H9 (cell line): ENCODE results near the gene ADARB2. TPM values are rescaled to one million over a fixed set of nuclear protein-coding genes. Genes with fewer than 3 reads are reported as not detected.

Source experiments
- DNase-seq: peaks from one replicate; pipeline ENCODE4 v3.0.0-alpha.2; 2017
- H2AFZ ChIP-seq: one replicate; pipeline ENCODE4 v1.6.1; 2013; ENCODE audit warnings: mild to moderate bottlenecking, low read length, control low read depth, moderate library complexity
- H2AK5ac ChIP-seq: 2 replicates; pipeline ENCODE4 v1.6.1; 2013; ENCODE audit warnings: low read length, control low read depth, mixed read lengths; ENCODE audit not compliant: insufficient read length
- H2BK120ac ChIP-seq: one replicate; pipeline ENCODE4 v1.6.1; 2013; ENCODE audit warnings: low read depth, mild to moderate bottlenecking, low read length, control low read depth, inconsistent platforms; ENCODE audit not compliant: poor library complexity, severe bottlenecking
- H2BK12ac ChIP-seq: 2 replicates; pipeline ENCODE4 v1.6.1; 2013; ENCODE audit warnings: low read length, control low read depth, mixed read lengths, low read depth; ENCODE audit not compliant: insufficient read length
- H2BK15ac ChIP-seq: 2 replicates; pipeline ENCODE4 v1.6.1; 2013; ENCODE audit warnings: low read depth, low read length, control low read depth
- H2BK20ac ChIP-seq: one replicate; pipeline ENCODE4 v1.6.1; 2013; ENCODE audit warnings: low read depth, mild to moderate bottlenecking, low read length, control low read depth, inconsistent platforms; ENCODE audit not compliant: poor library complexity, severe bottlenecking
- H2BK5ac ChIP-seq: 2 replicates; pipeline ENCODE4 v1.6.1; 2013; ENCODE audit warnings: low read length, control low read depth, mixed read lengths; ENCODE audit not compliant: insufficient read length
- H3K14ac ChIP-seq: 2 replicates; pipeline ENCODE4 v1.6.1; 2013; ENCODE audit warnings: low read length, control low read depth; ENCODE audit not compliant: insufficient read depth
- H3K18ac ChIP-seq: 2 replicates; pipeline ENCODE4 v1.6.1; 2013; ENCODE audit warnings: low read depth, mild to moderate bottlenecking, mixed read lengths, low read length, control low read depth; ENCODE audit not compliant: insufficient read length
- H3K23ac ChIP-seq: 2 replicates; pipeline ENCODE4 v1.6.1; 2013; ENCODE audit warnings: low read length, control low read depth, mixed read lengths, low read depth; ENCODE audit not compliant: insufficient read length
- H3K23me2 ChIP-seq: 2 replicates; pipeline ENCODE4 v1.6.1; 2013; ENCODE audit warnings: low read depth, mild to moderate bottlenecking, mixed read lengths, low read length, control low read depth; ENCODE audit not compliant: insufficient read length, poor library complexity, severe bottlenecking
- H3K27ac ChIP-seq: 2 replicates; pipeline ENCODE4 v1.5.1; 2013; ENCODE audit warnings: low read length, control low read depth, mixed read lengths, low read depth; ENCODE audit not compliant: insufficient read length
- H3K27me3 ChIP-seq: 2 replicates; pipeline ENCODE4 v1.6.1; 2013; ENCODE audit warnings: low read length, control low read depth, inconsistent platforms; ENCODE audit not compliant: insufficient read depth
- H3K4ac ChIP-seq: 2 replicates; pipeline ENCODE4 v1.6.1; 2013; ENCODE audit warnings: low read depth, mild to moderate bottlenecking, control low read depth, inconsistent platforms, low read length, moderate library complexity
- H3K4me1 ChIP-seq: 2 replicates; pipeline ENCODE4 v1.6.1; 2013; ENCODE audit warnings: low read length, control low read depth, inconsistent platforms; ENCODE audit not compliant: insufficient read depth
- H3K4me2 ChIP-seq: 2 replicates; pipeline ENCODE4 v1.6.1; 2013; ENCODE audit warnings: low read length, control low read depth, mixed read lengths; ENCODE audit not compliant: insufficient read length, insufficient read depth
- H3K56ac ChIP-seq: 2 replicates; pipeline ENCODE4 v1.6.1; 2013; ENCODE audit warnings: low read depth, mild to moderate bottlenecking, mixed read lengths, low read length, control low read depth; ENCODE audit not compliant: insufficient read length
- H3K79me1 ChIP-seq: 2 replicates; pipeline ENCODE4 v1.6.1; 2013; ENCODE audit warnings: low read depth, mild to moderate bottlenecking, moderate library complexity, low read length, control low read depth, inconsistent platforms; ENCODE audit not compliant: insufficient read depth, poor library complexity, severe bottlenecking
- H3K79me2 ChIP-seq: 2 replicates; pipeline ENCODE4 v1.6.1; 2013; ENCODE audit warnings: low read length, control low read depth, inconsistent platforms; ENCODE audit not compliant: insufficient read depth
- H3K9ac ChIP-seq: 2 replicates; pipeline ENCODE4 v1.6.1; 2013; ENCODE audit warnings: low read length, control low read depth, mixed read lengths; ENCODE audit not compliant: insufficient read length; ENCODE audit errors: extremely low read depth
- H3K9me3 ChIP-seq: one replicate; pipeline ENCODE4 v1.6.1; 2013; ENCODE audit warnings: low read depth, low read length, inconsistent platforms; ENCODE audit not compliant: control insufficient read depth
- H3T11ph ChIP-seq: one replicate; pipeline ENCODE4 v1.6.1; 2013; ENCODE audit warnings: mild to moderate bottlenecking, low read length, control low read depth, inconsistent platforms
- H4K20me1 ChIP-seq: one replicate; pipeline ENCODE4 v1.6.1; 2013; ENCODE audit not compliant: control insufficient read depth, insufficient read length, insufficient read depth
- H4K5ac ChIP-seq: 2 replicates; pipeline ENCODE4 v1.6.1; 2013; ENCODE audit warnings: low read depth, mild to moderate bottlenecking, mixed read lengths, low read length, control low read depth; ENCODE audit not compliant: insufficient read length
- H4K8ac ChIP-seq: replicated peaks from 2 replicates; pipeline ENCODE4 v1.6.1; 2013; ENCODE audit warnings: low read length, control low read depth, mixed read lengths, low read depth; ENCODE audit not compliant: insufficient read length
- H4K91ac ChIP-seq: 2 replicates; pipeline ENCODE4 v1.6.1; 2013; ENCODE audit warnings: low read depth, mild to moderate bottlenecking, moderate library complexity, mixed read lengths, low read length, control low read depth; ENCODE audit not compliant: insufficient read length
- H3K27ac Mint-ChIP-seq, 3 experiments: 2 replicates in 2 of 3; 3 replicates in 1 of 3; pipeline ENCODE4 v1.8.0; 2020 to 2021; ENCODE audit warnings: mixed read lengths in 3 of 3, mild to moderate bottlenecking in 1 of 3, moderate library complexity in 1 of 3
- H3K27me3 Mint-ChIP-seq: 2 replicates; pipeline ENCODE4 v1.8.0; 2021; ENCODE audit warnings: low read depth, mild to moderate bottlenecking, moderate library complexity, mixed read lengths
- H3K36me3 Mint-ChIP-seq, 3 experiments: 2 replicates in 2 of 3; 3 replicates in 1 of 3; pipeline ENCODE4 v1.8.0; 2020 to 2021; ENCODE audit warnings: low read depth in 3 of 3, mixed read lengths in 3 of 3; ENCODE audit not compliant: insufficient read depth in 1 of 3
- H3K4me1 Mint-ChIP-seq, 2 experiments: 2 replicates each; pipeline ENCODE4 v1.8.0; 2020; ENCODE audit warnings: mixed read lengths in 2 of 2
- H3K4me3 Mint-ChIP-seq, 2 experiments: 2 replicates in 1 of 2; 3 replicates in 1 of 2; pipeline ENCODE4 v1.8.0; 2020 to 2021; ENCODE audit warnings: mild to moderate bottlenecking in 2 of 2, mixed read lengths in 2 of 2, moderate library complexity in 1 of 2
- H3K9me3 Mint-ChIP-seq, 2 experiments: 2 replicates in 1 of 2; 3 replicates in 1 of 2; pipeline ENCODE4 v1.8.0; 2020; ENCODE audit warnings: mild to moderate bottlenecking in 2 of 2, mixed read lengths in 2 of 2, moderate library complexity in 1 of 2
- CTCF ChIP-seq: fragments of 200-600 bp; sonication (generic); conservative IDR thresholded peaks from 3 replicates; pipeline ENCODE4 v1.8.0; 2021; ENCODE audit warnings: antibody characterized with exemption, mild to moderate bottlenecking
- WGBS: extraction: QIAGEN DNeasy Blood & Tissue Kit; methylation state at CpG from one replicate; pipeline ENCODE4 v1.1.7; 2013; ENCODE audit warnings: missing lambda C conversion rate, low lambda C conversion rate, mixed read lengths; ENCODE audit not compliant: insufficient read length; ENCODE audit errors: extremely low coverage; 5-methylcytosine and 5-hydroxymethylcytosine counted together
- total RNA-seq: library from RNA; stranded (reverse); gene quantifications from 2 replicates; pipeline ENCODE4 v1.2.1, GENCODE V29; 2021

Gene ADARB2
- total RNA-seq, 1 experiment from 2014 or later = 0.87 TPM

- Histone ChIP-seq H3K14ac (no peak overlapping the region), H2BK20ac (no peak overlapping the region), H3K4ac (no peak overlapping the region), H3K79me2 (no peaks in the 10 kb centered on the region), H2BK15ac (no peak overlapping the region), H3K23ac (no peak overlapping the region), H2BK5ac (no peak overlapping the region), H4K8ac (no peak overlapping the region), H2AFZ (no peak overlapping the region), H3K9me3 (no peaks in the 10 kb centered on the region), H3K27ac (no peak overlapping the region), H3K9ac (no peak overlapping the region), H3K4me1 (no peaks in the 10 kb centered on the region), H2AK5ac (no peak overlapping the region), H4K20me1 (no peaks in the 10 kb centered on the region), H3K18ac (no peak overlapping the region), H3T11ph (no peak overlapping the region), H3K23me2 (no peaks in the 10 kb centered on the region), H2BK120ac (no peak overlapping the region), H2BK12ac (no peak overlapping the region), H3K56ac (no peak overlapping the region), H3K4me2 (no peak overlapping the region), H4K5ac (no peak overlapping the region), H3K27me3 (no peaks in the 10 kb centered on the region), H3K79me1 (no peaks in the 10 kb centered on the region), H4K91ac (no peak overlapping the region)
- no peak overlapping the region for H3K4me3 Mint-ChIP-seq
- H3K27ac Mint-ChIP-seq = no peak overlapping the region
- no peaks in the 10 kb centered on the region for H3K4me1 Mint-ChIP-seq
- peaks cover 0 to 5% (median 0%) of the 10 kb centered on the region in 3 experiments; a peak in 2 of 7 replicates for H3K36me3 Mint-ChIP-seq
- no CpG with 5 or more reads among the region's 10 CpGs for WGBS
- H3K27me3 Mint-ChIP-seq = peaks cover 4% of the 10 kb centered on the region
- no peak for TF ChIP-seq CTCF
- DNase-seq = no peak
- H3K9me3 Mint-ChIP-seq = peaks cover 0 to 7% of the 10 kb centered on the region in 2 experiments; a peak in 2 of 5 replicates
Observed at GRCh38 chr10:1766049-1766448, 28.7 kb upstream of the ADARB2 start.
